ENCODE measurements around the gene WNT3.
"Not testable (repeated sequence)": the region's sequence is repeated elsewhere in the genome, so short reads cannot be mapped to it uniquely, and the experiment has no call there.

WNT3 gene, protein sequence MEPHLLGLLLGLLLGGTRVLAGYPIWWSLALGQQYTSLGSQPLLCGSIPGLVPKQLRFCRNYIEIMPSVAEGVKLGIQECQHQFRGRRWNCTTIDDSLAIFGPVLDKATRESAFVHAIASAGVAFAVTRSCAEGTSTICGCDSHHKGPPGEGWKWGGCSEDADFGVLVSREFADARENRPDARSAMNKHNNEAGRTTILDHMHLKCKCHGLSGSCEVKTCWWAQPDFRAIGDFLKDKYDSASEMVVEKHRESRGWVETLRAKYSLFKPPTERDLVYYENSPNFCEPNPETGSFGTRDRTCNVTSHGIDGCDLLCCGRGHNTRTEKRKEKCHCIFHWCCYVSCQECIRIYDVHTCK

DNA sequence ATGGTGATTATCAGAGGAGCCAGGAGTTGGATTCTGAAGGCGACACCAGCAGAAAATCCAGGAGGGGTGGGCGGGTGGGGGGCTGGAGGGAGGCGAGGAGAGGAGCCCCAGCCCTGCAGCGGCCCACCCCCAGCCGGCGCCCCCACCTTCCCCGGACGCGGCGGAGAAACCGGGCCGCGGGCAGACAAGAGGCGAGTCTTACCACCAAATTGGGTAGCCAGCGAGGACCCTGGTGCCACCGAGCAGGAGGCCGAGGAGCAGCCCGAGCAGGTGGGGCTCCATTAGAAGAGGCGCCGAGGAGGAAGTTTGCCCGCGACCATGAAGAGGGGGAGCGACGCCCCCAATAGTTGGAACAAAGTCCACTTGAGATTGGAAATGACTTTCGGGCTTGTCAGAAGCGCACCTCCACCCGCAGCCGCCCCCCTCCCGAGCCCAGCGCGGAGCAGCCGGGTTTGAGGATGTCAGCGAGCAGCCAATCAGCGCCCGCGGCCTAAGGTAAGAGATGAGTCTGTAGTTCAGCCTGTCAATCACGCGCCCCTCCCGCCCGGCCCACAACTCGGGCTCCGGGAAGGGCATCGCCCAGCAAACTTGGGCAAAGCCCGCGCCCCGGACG is at the start of gene WNT3:
TSS of gene WNT3 (minus strand) at position 377 of the 613 bp plus-strand sequence. CDS start at position 282, 95 bp downstream.
- peak; percentile 6 for DNase-seq

DNA sequence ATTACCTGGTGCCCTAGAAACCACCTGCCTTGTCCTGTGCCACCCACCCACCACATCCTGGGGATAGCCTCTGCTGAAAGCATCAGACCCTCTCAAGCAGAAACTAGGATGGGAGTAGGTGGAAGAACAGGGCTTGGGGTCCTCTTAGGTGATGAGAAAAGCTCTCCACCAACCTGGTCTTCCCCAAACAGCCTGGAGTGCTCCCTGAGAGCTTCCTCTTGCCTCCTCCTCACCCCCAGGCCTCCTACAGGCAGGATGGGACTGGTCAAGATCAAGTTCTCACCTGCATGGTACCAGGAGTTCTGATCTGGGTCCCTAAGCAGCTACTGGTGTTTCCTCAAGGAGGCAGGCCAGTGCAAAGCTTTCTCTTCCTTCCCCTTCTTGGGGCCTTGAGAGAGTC is 48.3 kb upstream of the WNT3 start:
- DNase-seq, result no peak

DNA sequence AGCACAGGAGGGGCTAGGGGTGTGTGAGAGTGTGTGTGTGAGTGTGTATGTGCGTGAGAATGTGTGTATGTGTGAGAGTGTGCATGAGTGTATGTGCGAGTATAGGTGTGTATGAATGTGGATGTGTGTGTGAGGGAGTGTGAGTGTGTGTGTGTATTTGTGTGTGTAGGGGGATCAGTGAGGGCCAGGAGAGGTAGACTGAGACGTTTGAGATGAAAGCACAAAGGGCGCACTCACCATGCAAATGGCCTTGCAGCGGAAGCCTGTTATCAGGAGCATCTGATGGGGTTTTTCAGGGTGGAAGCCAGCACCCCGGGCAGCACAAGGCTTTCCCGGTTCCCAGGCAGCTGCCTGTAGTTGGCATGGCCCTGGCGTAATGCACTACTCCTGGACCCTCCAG is 47.8 kb upstream of the WNT3 start:
- DNase-seq, result no peak

DNA sequence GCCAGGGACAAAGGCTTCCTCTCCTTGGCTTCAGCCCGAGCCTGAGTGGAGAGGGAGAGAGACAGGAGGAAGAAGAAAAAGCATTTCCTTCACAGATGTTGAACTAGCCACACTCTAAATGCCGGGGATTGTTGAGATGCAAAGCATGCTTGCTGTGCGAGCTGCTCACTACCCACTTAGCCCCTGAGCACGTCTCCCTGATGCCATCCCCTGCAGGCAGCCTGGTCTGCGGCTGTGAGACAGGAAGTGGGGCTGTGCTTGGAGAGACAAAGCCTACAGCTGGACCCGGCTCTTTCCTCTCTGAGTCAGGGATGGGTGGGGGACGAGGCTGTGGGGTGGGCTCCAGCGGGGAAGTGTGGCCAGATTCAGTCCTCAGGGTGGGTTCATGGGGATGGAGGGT is 46.6 kb upstream of the WNT3 start:
- DNase-seq, result no peak

DNA sequence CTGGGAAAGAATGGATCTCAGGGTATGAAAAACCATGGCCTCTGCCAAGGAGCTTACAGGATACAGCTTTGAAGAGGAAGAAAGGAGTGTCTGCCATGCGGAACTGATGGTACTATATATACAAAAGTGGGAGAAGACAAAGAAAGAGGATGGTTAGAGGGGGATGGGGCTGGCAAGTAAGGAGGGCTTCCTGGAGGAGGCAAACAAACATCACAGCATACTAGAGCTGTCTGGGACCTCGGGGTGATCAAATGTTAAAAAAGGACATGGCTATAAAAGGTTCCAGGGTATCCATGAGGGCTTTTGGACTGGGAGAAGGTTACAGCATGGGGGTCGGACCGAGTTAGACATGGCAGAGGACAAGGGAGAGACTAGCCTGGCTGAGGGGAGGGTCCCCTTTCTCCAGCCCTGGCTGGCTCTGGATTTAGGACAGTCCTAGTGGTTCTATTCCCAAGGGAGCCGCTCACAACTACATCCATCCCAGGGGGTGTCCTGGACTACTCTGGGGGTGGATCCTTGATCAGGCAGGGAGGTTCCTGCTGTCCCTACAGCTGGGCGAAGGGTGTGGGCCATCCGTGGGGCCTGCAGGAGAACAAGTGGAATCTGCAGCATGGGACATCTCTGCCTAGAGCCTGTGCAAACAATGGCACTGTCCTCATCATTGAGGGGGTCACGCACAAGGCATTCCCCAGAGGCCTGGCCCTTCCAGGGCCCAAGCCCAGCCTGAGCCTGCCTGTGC is 45.1 kb upstream of the WNT3 start:
- DNase-seq, result no peak

DNA sequence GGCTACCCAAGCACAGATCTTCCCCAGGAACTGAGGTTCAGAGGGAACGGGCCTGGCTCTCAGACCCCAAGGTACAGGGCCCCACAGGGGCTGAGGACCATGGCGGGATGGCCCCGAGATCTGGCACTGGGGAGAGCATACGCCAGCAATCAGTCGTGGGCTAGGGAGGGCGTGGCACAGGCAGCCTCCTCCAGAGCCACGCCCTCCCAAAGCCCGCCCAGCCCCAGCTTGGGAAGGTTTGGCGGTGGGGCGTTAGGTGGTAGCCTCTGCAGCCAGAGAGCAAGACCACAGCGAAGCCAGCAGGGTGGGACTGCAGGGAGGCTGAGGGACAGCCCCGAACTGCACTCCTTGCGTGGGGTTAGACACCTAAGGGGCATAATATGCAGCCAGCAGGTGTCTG is 44.5 kb upstream of the WNT3 start:
- DNase-seq, result no peak

DNA sequence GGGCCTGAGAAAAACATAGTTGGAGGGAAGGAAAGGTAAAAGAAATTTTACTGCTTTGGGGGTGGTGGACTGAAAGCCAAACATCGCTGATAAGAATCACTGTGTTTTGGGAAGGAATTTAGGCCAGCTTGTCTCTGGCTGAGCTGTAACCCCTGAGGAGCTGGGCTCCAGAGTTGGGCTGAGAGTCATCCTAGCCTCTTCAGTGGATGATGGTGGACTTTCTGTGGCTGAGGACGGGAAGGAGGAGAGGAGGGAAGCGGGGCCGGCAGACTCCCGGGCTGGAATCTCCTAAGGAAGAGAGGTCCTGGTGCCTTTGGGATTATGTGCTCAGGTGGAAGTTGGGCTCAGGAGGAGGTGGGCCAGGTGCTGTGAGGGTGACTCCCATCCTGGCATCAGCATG is 41.5 kb upstream of the WNT3 start:
- no peak for DNase-seq

DNA sequence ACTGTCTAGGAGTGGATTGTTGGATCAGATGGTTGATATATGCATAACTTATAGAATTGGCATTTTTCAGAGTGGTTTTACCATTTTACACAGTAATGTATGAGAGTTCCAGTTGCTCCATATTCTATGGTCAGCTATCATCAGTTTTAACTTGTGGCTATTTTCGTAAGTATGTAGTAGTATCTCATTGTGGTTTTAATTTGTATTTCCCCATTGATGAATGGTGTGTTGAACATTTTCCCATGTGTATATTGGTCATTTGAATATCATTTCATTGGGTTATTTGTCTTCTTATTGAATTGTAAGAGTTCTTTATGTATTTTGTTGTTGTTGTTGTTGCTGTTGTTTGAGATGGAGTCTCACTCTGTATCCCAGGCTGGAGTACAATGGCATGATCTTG is 39.1 kb upstream of the WNT3 start:
- DNase-seq, result no peak

DNA sequence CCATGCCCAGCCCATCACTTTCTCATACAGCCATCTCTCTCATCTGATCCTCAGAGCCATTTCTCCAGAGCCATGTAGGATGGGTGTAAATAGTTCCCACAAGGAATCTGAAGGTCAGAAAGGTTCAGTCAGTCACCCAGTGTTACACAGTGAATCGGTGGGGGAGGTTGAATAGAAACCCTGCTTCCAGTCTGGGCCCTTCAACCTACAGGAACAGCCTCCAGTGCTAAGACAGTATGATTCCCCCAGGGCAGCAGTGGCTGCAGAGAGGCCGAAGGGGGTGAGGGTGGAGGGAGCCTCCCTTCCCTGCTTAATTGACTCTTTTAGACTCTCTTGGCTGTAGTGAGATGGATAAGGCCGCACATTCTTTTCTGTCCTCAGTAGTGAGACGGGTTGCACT is 36.5 kb upstream of the WNT3 start:
- DNase-seq, result no peak

DNA sequence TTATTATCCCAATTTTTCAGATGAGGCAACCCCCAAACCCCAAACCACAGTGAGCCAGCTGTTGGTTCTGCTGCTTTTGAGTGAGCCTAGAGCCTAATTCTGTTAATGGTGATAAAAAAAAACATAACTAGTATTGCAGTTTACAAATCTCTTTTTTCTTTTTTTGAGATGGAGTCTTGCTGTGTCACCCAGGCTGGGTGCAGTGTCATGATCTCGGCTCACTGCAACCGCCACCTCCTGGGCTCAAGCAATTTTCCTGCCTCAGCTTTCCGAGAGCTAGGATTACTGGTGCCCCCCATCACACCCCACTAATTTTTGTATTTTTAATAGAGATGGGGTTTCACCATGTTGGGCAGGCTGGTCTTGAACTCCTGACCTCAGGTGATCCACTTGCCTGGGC is 36.0 kb upstream of the WNT3 start:
- no peak for DNase-seq

DNA sequence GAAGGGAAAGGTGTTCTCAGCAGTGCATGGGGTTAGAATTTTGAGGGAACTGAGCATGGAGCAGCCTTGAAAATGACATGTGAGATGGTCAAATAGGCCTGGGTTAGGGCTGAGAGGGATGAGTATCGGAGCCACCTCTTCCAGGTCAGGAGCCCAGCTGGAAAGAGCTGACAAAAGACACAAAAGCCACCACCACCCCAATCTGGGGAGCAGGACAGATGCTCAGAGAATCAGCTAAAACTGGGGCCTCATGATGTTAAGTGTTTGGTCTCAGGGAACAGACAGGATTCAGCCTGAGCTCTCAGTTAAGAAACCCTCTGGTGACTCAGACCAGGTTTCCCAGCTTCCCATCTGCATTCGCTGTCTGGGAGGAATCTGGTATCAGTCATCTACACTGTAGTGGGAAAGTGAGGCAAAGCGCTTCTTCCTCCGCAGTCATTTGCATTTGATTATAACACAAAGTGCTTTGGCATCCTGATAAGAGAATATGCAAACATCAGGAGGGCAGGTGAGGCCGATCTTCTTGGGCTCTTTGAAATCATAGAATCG is 35.5 kb upstream of the WNT3 start:
- DNase-seq, result no peak

DNA sequence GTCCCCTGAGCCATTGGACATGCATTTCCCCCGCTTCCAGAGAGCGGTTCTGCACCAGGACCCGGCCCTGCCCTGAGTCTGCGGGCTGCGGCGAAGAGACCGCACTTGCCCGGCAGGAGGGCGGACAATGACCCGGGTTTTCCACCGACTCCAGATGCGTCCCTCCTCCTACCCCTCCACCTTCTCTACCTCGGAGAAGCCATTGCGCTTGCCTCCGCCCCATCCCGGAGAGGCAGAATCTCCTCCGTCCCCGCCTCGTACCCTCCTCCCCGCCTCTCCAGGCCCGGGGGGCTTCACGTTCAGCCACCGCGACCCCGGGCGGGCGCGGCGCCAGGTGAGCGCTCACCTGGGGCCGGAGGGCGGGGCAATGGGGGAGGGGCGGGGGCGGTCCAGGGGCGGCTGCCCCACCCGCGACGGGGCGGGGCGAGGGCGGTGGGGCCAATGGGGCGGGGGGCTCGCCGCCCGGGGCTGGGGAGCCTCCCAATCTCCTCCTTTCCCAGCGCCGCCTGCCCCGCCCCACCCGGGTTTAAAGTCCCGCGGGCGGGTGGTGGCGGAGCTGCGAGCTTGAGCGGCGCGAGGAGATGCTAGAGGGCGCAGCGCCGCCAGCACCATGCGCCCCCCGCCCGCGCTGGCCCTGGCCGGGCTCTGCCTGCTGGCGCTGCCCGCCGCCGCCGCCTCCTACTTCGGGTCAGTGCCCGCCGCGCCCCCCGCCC is 32.7 kb upstream of the WNT3 start, which contains the start of gene WNT9B:
TSS of gene WNT9B (plus strand) at position 555 of the 713 bp plus-strand sequence. CDS start at position 611, 56 bp downstream.
- DNase-seq, result no peak

DNA sequence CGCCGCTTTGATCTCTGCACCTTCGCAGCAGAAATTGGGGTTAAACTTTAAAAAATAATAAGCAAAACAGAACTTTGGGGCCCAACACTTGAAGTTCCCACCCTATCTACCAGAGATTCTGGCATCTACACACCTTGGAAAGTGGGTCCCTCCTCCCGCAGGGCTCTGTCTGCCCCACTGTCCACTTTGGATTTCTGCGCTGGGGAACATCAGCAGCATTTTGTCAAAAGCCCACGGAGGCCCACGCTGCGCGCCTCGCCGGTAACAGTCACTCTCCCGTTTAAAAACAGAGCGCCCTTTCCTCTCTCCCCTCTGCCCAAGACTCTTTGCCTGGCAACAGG is 32.2 kb upstream of the WNT3 start:
- no peak for DNase-seq

DNA sequence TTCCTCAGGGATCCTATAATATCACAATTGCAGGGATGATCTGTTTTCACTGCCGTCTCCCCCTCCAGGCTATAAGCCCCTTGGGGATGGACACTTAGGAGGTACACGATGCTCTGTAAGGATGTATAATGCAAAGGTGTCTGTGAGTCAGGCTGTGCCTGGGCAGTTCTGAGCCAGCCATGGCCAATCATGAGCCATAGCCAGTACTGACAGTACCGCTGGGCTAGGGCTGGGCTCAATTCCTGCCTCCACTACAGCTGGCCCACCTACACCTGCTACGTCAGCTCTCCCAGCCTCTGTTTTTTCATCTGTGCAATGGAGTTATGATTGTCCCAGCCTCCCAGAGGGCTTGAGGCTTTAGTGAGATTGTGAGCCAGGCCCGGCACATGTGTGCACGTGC is 30.0 kb upstream of the WNT3 start:
- no peak for DNase-seq

DNA sequence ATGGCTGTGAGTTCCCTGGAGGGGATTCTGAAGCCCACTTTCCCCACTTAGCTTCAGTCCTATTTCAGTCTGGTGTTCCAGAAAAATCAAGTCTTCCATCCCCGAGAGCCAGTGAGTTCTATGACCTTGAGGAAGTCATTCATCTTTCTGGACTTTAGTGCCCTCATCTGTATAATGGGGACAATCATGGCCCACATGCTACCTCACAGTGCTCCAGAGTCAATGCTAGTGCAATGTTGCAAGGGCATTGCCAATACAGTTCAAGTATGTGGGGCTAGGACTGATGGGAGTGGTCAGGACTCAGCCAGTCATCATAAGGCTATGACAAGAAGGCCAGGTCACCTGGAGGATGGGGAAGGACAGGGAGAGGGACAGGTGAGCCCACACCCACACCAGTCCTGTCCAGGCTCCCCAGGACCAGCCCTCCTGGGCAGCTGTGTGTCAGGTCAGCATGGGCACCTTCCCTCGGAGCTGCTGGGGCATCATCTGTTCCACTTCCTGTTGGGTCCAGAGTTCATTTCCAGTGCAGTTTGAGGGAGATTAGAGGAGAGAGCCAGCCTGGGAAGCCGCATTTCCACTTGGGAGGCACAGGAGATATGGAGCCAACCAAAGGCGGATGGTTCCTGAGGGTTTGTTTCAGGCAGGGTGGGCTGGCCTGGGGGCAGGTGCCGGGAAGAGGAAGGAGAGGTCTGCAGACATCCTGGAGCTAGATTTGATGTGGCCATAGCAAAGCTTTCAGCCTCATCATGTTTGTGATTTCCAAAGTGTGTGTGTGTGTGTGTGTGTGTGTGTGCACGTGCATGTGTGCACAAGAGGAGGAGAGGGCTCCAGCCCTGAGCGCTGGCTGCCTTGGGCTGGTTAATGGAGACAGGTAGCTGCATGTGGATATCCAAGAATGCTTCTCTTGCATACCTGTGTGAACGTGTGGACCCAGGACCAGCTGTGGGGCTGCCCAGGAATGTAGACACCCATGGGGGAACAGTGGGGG is 29.0 kb upstream of the WNT3 start:
- no peak for DNase-seq

DNA sequence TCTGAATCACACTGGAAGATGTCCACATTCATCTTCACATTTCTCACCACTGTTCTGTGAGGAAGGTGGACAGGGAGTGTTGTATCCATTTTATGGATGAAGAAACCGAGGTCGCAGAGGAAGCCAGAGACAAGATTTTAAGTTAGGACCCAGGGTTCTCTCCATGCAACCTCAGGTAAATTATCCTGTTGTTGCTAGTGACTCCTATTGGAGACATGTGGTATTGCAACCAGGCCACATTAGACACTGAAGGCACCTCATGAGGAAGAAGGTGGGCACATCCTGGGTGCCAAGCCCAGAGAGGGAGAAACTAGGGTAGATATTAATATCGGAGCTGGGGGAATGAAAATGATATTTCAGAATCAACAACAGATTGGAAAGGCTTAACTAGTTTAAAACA is 24.3 kb upstream of the WNT3 start:
- DNase-seq, result no peak

DNA sequence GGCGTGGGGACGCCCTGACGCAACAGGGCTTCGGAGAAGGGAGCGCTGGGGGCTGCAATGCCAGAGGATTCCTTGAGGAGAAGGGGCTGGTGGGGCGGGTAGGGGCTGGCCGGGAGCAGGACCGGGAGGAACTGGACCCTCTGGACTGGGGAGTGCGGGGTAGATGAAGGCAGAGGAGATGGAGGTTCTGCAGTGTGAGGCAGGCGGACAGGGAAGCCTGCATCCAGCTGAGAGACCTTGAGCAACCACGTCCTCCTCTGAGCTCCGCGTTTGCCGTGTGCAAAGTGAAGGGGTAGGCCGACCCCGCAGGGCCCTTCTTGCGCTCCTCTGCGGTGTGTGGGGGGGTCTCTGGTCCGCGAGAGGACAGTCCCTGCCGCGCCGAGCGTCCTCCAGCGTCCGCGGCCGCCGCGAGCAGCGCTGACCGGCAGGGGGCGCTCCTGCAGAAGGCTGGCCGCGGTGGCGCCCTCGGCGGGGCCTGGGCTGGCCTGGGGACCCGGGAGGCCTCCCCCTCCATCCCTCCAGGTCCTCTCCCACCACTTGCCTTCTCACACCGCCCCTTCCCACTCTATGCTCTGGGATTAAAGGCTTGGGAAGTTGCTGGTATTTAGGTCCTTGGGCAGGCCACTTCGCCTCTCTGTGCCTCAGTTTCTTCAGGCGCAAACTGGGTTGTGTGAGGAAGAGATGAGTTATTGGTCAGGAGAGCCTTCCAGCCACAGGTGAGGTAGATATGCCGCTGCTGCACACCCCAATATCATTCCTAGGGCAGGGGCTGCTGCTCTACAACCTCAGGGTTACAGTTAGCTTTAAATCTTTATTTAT is 23.3 kb upstream of the WNT3 start:
- no peak for DNase-seq

DNA sequence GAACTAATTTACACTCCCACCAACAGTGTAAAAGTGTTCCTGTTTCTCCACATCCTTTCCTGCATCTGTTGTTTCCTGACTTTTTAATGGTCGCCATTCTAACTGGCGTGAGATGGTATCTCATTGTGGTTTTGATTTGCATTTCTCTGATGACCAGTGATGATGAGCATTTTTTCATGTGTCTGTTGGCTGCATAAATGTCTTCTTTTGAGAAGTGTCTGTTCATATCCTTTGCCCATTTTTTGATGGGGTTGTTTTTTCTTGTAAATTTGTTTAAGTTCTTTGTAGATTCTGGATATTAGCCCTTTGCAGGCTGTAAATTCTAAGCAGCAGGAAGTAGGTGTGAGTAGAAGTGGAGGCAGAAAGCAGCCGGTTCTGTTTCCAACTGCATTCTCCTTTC is 22.1 kb upstream of the WNT3 start:
- DNase-seq, result not testable (repeated sequence)

DNA sequence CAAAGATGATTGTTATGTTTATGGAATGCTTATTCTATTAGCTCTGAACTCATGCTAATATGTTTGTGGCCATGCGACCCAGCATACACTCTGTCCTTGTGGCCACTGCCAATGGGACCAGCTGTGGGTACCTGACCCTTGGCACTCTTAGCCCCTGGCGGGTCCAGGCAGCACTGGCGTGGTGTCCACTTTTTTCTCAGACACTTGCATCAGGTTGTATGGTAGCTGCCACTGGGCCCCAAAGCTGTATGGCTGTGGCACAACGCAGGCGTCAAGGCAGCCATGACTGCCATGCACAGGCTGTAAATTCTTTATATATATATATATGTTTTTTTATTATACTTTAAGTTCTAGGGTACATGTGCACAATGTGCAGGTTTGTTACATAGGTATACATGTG is 20.7 kb upstream of the WNT3 start:
- DNase-seq, result no peak

DNA sequence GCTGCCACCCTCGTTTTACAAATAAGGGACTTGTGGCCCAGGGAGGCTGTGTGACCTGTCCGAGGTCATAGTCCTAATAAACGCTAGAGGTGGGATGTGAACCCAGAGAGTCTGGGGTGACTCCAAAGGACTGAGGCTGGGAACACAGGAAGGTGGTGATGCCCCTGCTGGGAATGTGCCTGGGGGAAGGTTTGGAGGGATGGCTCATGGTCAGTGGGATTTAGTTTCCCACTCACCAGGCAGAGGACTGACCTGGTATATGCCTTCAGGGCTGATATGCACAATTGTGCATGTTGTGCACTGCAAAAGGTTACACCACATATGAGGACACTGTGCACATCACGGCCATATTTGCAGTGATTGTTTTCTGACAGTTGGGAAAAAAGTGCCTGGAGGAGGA is 19.0 kb upstream of the WNT3 start:
- no peak for DNase-seq

DNA sequence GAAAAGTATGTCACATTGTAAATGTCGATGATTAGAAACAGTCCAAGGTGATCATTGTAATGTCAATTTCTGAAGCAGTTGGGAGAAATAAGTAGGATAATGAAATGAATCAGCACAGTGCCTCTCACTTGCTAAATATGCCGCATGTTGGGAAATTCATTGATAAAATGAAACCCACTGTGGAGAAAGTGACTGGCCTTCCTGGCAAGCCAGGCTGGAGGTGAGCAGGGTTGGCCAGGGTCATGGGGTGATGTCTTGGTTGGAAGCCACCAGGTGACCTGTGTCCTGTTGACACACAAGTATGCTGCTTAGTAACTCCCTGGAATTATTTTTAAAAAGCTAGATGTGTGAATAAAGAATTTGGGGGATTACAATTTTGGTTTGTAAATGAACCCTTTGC is 18.0 kb upstream of the WNT3 start:
- DNase-seq, result no peak

Measured in NCI-H2029 (cell line).